ENCODE results near the gene ACVR1. TPM values are rescaled to one million over a fixed set of nuclear protein-coding genes. Genes with fewer than 3 reads are reported as not detected.
A peak's percentile ranks its signal among the peaks of the same experiment; 100 is the strongest.

The ACVR1 gene
- total and polyA plus RNA-seq, 2 experiments from 2014 or later: 8.9 to 21.5 TPM

DNA sequence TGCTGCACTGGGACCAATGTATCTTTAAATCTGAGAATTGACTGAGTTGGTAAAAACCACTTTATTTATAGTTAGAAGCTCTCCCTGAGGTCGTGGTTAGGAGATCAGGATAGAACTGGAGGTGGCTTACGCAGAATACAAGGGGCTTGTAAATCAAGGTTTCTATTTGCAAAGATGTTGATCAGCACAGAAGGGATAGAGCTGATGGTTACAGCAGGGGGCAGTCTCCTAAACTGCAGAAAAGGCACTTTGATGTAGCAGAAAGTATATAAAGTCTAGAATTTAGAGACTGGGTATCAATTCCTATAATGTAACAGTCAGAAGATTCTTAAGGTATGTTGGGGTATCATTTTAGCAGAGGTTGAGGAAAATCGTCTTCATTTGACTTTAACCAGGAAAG is 25.2 kb upstream of the ACVR1 start:
- Histone ChIP-seq H3K36me3 (ENCODE audit: insufficient read depth) (no peaks in the 10 kb centered on the region), H3F3A (replicated peaks; ENCODE audit: low read depth) (0 out of 2 replicates have a peak, but pooled peaks cover 3% of the 10 kb centered on the region), H3K4me3 (no peak overlapping the region), H3K4me1 (ENCODE audit: insufficient read depth) (peaks cover 17% of the 10 kb centered on the region), H3K27me3 (ENCODE audit: insufficient read depth) (no peaks in the 10 kb centered on the region), H2AFZ (no peak overlapping the region), H3K9me2 (ENCODE audit: insufficient read depth) (0 out of 2 replicates have a peak, but pooled peaks cover 8% of the 10 kb centered on the region), H3K79me2 (replicated peaks; ENCODE audit: insufficient read depth) (no peaks in the 10 kb centered on the region), H3K4me2 (no peak overlapping the region), H3K27ac (ENCODE audit: low read depth) (no peak overlapping the region), H4K20me1 (replicated peaks; ENCODE audit: insufficient read depth) (no peaks in the 10 kb centered on the region)
- Mint-ChIP-seq H3K27ac (no peak overlapping the region), H3K4me1 (peaks cover 22% of the 10 kb centered on the region), H3K36me3 (ENCODE audit: low read depth) (no peaks in the 10 kb centered on the region), H3K9me3 (no peaks in the 10 kb centered on the region), H3K27me3 (ENCODE audit: insufficient read depth, low read depth, poor library complexity) (peaks cover 2% of the 10 kb centered on the region), H3K4me3 (no peak overlapping the region)
- ATAC-seq (peak; percentile 75), DNase-seq (ENCODE audit: low spot score) (peak; percentile 54)
- TF ChIP-seq, protein P1, sequence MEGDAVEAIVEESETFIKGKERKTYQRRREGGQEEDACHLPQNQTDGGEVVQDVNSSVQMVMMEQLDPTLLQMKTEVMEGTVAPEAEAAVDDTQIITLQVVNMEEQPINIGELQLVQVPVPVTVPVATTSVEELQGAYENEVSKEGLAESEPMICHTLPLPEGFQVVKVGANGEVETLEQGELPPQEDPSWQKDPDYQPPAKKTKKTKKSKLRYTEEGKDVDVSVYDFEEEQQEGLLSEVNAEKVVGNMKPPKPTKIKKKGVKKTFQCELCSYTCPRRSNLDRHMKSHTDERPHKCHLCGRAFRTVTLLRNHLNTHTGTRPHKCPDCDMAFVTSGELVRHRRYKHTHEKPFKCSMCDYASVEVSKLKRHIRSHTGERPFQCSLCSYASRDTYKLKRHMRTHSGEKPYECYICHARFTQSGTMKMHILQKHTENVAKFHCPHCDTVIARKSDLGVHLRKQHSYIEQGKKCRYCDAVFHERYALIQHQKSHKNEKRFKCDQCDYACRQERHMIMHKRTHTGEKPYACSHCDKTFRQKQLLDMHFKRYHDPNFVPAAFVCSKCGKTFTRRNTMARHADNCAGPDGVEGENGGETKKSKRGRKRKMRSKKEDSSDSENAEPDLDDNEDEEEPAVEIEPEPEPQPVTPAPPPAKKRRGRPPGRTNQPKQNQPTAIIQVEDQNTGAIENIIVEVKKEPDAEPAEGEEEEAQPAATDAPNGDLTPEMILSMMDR (conservative IDR thresholded peaks at IDR 0.05; ENCODE audit: low read depth in 2 of 2): peak; percentile 59 to 61
- TF ChIP-seq ZNF331 (CRISPR knock-in tag; IDR thresholded peaks at IDR 0.05; ENCODE audit: low read depth): no peak

DNA sequence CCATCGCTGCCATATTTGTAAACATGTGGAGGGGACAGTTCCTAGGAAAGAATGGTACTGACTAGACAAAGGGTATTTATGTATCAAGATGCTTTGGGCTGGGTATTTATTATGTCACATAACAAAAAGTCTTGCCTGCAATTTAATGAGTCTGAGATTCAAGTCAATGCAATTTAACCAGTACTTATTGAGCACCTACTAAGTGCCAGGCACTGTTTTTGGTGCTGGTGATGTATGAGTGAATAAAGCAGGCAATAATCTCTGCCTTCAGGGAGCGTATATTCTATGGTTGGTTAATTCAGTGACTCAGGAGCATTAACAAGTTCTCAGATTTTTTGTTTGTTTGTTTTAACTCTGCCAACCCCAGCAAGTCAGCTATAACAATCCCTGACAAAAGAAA is 24.6 kb upstream of the ACVR1 start:
- H4K20me1 ChIP-seq (replicated peaks; ENCODE audit: insufficient read depth): no peaks in the 10 kb centered on the region
- no peaks in the 10 kb centered on the region for H3K36me3 ChIP-seq (ENCODE audit: insufficient read depth)
- no peak overlapping the region for H3K27ac Mint-ChIP-seq
- H3K36me3 Mint-ChIP-seq (ENCODE audit: low read depth): no peaks in the 10 kb centered on the region
- H2AFZ ChIP-seq: no peak overlapping the region
- no peak overlapping the region for H3K4me2 ChIP-seq
- H3K27ac ChIP-seq (ENCODE audit: low read depth): no peak overlapping the region
- TF ChIP-seq EZH2phosphoT487 (IDR thresholded peaks at IDR 0.05; ENCODE audit: unreplicated experiment) (no peak), EZH2 (IDR thresholded peaks at IDR 0.05; ENCODE audit: low read depth, unreplicated experiment) (no peak), NANOG (IDR thresholded peaks at IDR 0.05; ENCODE audit: borderline replicate concordance) (no peak), POLR2AphosphoS5 (IDR thresholded peaks at IDR 0.05; ENCODE audit: low read depth) (no peak)
- TF ChIP-seq, protein P1 (conservative IDR thresholded peaks at IDR 0.05; ENCODE audit: low read depth in 2 of 2): no peak
- TF ChIP-seq, protein P2, sequence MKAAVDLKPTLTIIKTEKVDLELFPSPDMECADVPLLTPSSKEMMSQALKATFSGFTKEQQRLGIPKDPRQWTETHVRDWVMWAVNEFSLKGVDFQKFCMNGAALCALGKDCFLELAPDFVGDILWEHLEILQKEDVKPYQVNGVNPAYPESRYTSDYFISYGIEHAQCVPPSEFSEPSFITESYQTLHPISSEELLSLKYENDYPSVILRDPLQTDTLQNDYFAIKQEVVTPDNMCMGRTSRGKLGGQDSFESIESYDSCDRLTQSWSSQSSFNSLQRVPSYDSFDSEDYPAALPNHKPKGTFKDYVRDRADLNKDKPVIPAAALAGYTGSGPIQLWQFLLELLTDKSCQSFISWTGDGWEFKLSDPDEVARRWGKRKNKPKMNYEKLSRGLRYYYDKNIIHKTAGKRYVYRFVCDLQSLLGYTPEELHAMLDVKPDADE (IDR thresholded peaks at IDR 0.05): no peak
- no peaks in the 10 kb centered on the region for H3K27me3 ChIP-seq (ENCODE audit: insufficient read depth)
- H3K79me2 ChIP-seq (replicated peaks; ENCODE audit: insufficient read depth): no peaks in the 10 kb centered on the region
- ATAC-seq (no peak), DNase-seq (ENCODE audit: low spot score) (no peak)
- H3K9me2 ChIP-seq (ENCODE audit: insufficient read depth): 0 out of 2 replicates have a peak, but pooled peaks cover 4% of the 10 kb centered on the region
- no peak overlapping the region for H3K4me3 ChIP-seq
- H3K9me3 Mint-ChIP-seq: no peaks in the 10 kb centered on the region
- no peak overlapping the region for H3K4me3 Mint-ChIP-seq
- peaks cover 18% of the 10 kb centered on the region for H3K4me1 ChIP-seq (ENCODE audit: insufficient read depth)
- peaks cover 26% of the 10 kb centered on the region for H3K4me1 Mint-ChIP-seq
- peaks cover 2% of the 10 kb centered on the region for H3K27me3 Mint-ChIP-seq (ENCODE audit: insufficient read depth, low read depth, poor library complexity)
- 0 out of 2 replicates have a peak, but pooled peaks cover 3% of the 10 kb centered on the region for H3F3A ChIP-seq (replicated peaks; ENCODE audit: low read depth)

Data from GM23338 (cell line).